Fibroblast of lung (primary cell): ENCODE results near the gene SPTB. TPM values are rescaled to one million over a fixed set of nuclear protein-coding genes. Genes with fewer than 3 reads are reported as not detected.

Experiments used
- DNase-seq, 2 donors: peaks; one replicate each; pipeline versions ENCODE4 v3.0.0 to v3.0.0-alpha.2; 2010; ENCODE audit warnings: low read depth in 2 of 2
- H2AFZ ChIP-seq: 2 replicates; pipeline ENCODE4 v1.5.1; 2012; ENCODE audit warnings: low read length, control low read depth, inconsistent platforms
- H3K27ac ChIP-seq: 2 replicates; pipeline ENCODE4 v1.5.1; 2011; ENCODE audit warnings: low read length, control low read depth; ENCODE audit not compliant: insufficient read depth
- H3K27me3 ChIP-seq: 2 replicates; pipeline ENCODE4 v1.5.1; 2011; ENCODE audit warnings: mild to moderate bottlenecking, low read length; ENCODE audit not compliant: control insufficient read depth, insufficient read depth
- H3K36me3 ChIP-seq: 2 replicates; pipeline ENCODE4 v1.5.1; 2011; ENCODE audit warnings: low read length; ENCODE audit not compliant: control insufficient read depth, insufficient read depth
- H3K4me1 ChIP-seq: 2 replicates; pipeline ENCODE4 v1.5.1; 2011; ENCODE audit warnings: low read length; ENCODE audit not compliant: control insufficient read depth, insufficient read depth; ENCODE audit errors: extremely low read depth
- H3K4me2 ChIP-seq: 2 replicates; pipeline ENCODE4 v1.5.1; 2011; ENCODE audit warnings: low read length, control low read depth; ENCODE audit not compliant: insufficient read depth; ENCODE audit errors: extremely low read depth
- H3K4me3 ChIP-seq, 4 experiments: fragments of 200-600 bp in 1 of 4; sonication (generic) in 1 of 4; replicated peaks in 1 of 4; 2 replicates each; pipeline ENCODE4 v1.5.1; 2011 to 2016; ENCODE audit warnings: low read length in 4 of 4, low read depth in 3 of 4, mild to moderate bottlenecking in 3 of 4, control low read depth in 2 of 4, inconsistent platforms in 1 of 4, mixed read lengths in 1 of 4; ENCODE audit not compliant: insufficient read depth in 1 of 4; ENCODE audit errors: control extremely low read depth in 1 of 4
- H3K79me2 ChIP-seq: 2 replicates; pipeline ENCODE4 v1.5.1; 2012; ENCODE audit warnings: mild to moderate bottlenecking, low read length, inconsistent platforms; ENCODE audit not compliant: control insufficient read depth, insufficient read depth
- H3K9ac ChIP-seq: 2 replicates; pipeline ENCODE4 v1.5.1; 2011; ENCODE audit warnings: mild to moderate bottlenecking, low read length, control low read depth; ENCODE audit not compliant: insufficient read depth
- H3K9me3 ChIP-seq: 2 replicates; pipeline ENCODE4 v1.5.1; 2012; ENCODE audit warnings: low read depth, low read length; ENCODE audit not compliant: control insufficient read depth, insufficient read depth
- H4K20me1 ChIP-seq: 2 replicates; pipeline ENCODE4 v1.5.1; 2011; ENCODE audit warnings: low read length; ENCODE audit not compliant: control insufficient read depth, insufficient read depth; ENCODE audit errors: extremely low read depth
- EZH2 ChIP-seq: IDR thresholded peaks from 2 replicates; pipeline ENCODE4 v1.5.1; 2012; ENCODE audit warnings: low read length, control low read depth, mild to moderate bottlenecking; ENCODE audit errors: missing control alignments
- polyA plus RNA-seq, 2 donors: library from polyadenylated mRNA; depleted of rRNA in 1 of 2; stranded (reverse) in 1 of 2; unstranded in 1 of 2; fragments of >200 nt; gene quantifications; 2 replicates each; pipeline ENCODE4 v1.2.1, GENCODE V29; 2011 to 2012; ENCODE audit warnings: missing spikeins in 1 of 2
- total RNA-seq: library from RNA; depleted of rRNA; stranded (reverse); fragments of >200 nt; gene quantifications from 2 replicates; pipeline ENCODE4 v1.2.1, GENCODE V29; 2014
- TF ChIP-seq, protein P1 (sequence below), 2 donors: IDR thresholded peaks in 1 of 2; conservative IDR thresholded peaks in 1 of 2; 1 replicate in 1 of 2; 2 replicates in 1 of 2; pipeline ENCODE4 v1.5.1; 2011 to 2012; ENCODE audit warnings: low read length in 2 of 2, control low read depth in 1 of 2, inconsistent platforms in 1 of 2, low read depth in 1 of 2, mild to moderate bottlenecking in 1 of 2

SPTB gene
- total and polyA plus RNA-seq, 2 donors (not counting 1 experiment from before 2014, with no cell fraction given), result not detected

DNA sequence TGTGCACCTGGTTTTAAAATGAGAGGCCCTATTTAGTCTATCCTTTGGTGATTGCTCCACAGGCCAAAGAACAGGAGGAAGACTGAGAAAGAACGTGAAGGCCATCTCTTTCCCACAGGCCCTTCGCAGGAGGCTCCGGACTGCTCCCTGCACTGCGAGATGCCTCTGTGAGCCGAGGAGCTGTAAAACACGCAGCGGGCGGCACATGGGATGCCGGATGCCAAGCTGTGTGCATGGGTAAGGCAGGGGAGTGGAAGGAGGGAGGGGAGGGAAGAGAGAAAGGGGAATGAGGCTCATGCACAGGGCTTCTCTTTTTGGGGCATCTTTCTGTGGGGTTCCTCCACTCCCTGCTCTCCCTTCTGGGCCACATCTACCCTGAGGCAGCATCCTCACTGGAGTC lies 61.6 kb downstream of the SPTB start:
- Histone ChIP-seq H3K79me2 (no peaks in the 10 kb centered on the region), H4K20me1 (no peaks in the 10 kb centered on the region), H3K4me1 (no peaks in the 10 kb centered on the region), H3K4me2 (no peak overlapping the region), H3K27me3 (peaks cover 32% of the 10 kb centered on the region), H3K27ac (no peak overlapping the region), H2AFZ (no peak overlapping the region), H3K4me3 (no peak overlapping the region), H3K9me3 (no peaks in the 10 kb centered on the region), H3K36me3 (no peaks in the 10 kb centered on the region), H3K9ac (no peak overlapping the region)
- no peak for DNase-seq
- TF ChIP-seq, protein P1, sequence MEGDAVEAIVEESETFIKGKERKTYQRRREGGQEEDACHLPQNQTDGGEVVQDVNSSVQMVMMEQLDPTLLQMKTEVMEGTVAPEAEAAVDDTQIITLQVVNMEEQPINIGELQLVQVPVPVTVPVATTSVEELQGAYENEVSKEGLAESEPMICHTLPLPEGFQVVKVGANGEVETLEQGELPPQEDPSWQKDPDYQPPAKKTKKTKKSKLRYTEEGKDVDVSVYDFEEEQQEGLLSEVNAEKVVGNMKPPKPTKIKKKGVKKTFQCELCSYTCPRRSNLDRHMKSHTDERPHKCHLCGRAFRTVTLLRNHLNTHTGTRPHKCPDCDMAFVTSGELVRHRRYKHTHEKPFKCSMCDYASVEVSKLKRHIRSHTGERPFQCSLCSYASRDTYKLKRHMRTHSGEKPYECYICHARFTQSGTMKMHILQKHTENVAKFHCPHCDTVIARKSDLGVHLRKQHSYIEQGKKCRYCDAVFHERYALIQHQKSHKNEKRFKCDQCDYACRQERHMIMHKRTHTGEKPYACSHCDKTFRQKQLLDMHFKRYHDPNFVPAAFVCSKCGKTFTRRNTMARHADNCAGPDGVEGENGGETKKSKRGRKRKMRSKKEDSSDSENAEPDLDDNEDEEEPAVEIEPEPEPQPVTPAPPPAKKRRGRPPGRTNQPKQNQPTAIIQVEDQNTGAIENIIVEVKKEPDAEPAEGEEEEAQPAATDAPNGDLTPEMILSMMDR (conservative IDR thresholded peaks at IDR 0.05 in 1 of 2, IDR thresholded peaks at IDR 0.05 in 1 of 2; ENCODE audit: low read depth in 1 of 2, low read length in 2 of 2), result no peak
- peak; percentile 12 for TF ChIP-seq EZH2

DNA sequence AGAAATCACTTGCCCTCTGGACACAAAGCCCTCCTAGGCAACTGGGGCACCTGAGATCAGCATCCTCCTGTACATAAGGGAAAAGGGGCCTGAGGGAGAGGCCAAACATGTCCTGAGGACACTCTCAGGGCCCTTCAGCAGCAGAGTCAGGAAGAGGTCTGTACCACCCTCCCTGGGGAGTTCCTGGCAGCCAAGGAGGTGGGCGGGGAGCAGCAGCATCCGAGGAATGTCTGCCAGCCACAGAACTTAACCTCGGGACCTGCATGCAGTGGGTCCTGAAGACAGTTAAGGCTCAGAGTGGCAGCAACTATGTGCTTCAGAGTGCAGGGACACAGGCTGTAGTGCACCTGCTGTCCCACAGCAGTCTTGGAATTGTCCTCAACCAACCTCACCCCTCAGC lies 62.1 kb downstream of the SPTB start:
- Histone ChIP-seq H3K9ac (no peak overlapping the region), H3K27me3 (peaks cover 32% of the 10 kb centered on the region), H3K4me1 (no peaks in the 10 kb centered on the region), H3K79me2 (no peaks in the 10 kb centered on the region), H3K4me2 (no peak overlapping the region), H3K36me3 (no peaks in the 10 kb centered on the region), H3K27ac (no peak overlapping the region), H3K9me3 (no peaks in the 10 kb centered on the region), H2AFZ (no peak overlapping the region), H4K20me1 (no peaks in the 10 kb centered on the region), H3K4me3 (no peak overlapping the region)
- peak in 1 of 2 donors; percentile 21 for DNase-seq
- TF ChIP-seq, protein P1 (conservative IDR thresholded peaks at IDR 0.05 in 1 of 2, IDR thresholded peaks at IDR 0.05 in 1 of 2; ENCODE audit: low read depth in 1 of 2, low read length in 2 of 2), result no peak
- TF ChIP-seq EZH2, result no peak

DNA sequence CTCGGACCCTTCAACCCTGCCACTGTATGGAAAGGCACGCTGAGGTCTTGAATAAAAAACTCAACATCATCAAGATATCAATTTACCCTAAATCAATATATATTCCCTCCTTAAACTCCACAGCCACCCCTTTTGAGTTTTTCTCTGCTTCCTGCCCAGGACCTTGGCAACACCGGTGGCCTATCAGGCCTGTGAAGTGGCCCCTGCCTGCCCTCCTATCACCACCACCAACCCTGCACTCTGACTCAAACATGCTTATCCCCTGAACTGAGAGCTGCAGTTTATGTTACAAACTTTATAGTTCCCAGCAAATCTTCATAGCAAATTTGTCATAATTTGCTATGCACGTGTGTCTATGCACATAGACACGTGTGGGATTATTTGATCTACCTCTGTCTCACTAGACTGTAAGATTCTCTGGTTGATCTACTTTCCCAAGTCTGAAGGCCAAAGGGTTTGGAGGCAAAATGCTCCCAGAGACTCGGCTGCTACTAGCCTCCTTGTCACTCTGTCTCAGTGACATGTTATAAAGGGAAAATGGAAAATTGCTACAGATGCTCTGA lies 63.4 kb downstream of the SPTB start:
- H4K20me1 ChIP-seq, result no peaks in the 10 kb centered on the region
- no peak overlapping the region for H3K9ac ChIP-seq
- H3K27ac ChIP-seq, result no peak overlapping the region
- no peak for DNase-seq
- H3K4me3 ChIP-seq, result no peak overlapping the region
- TF ChIP-seq, protein P1 (conservative IDR thresholded peaks at IDR 0.05 in 1 of 2, IDR thresholded peaks at IDR 0.05 in 1 of 2; ENCODE audit: low read depth in 1 of 2, low read length in 2 of 2), result no peak
- no peak for TF ChIP-seq EZH2
- peaks cover 36% of the 10 kb centered on the region for H3K27me3 ChIP-seq
- H3K36me3 ChIP-seq, result no peaks in the 10 kb centered on the region
- no peaks in the 10 kb centered on the region for H3K9me3 ChIP-seq
- no peaks in the 10 kb centered on the region for H3K4me1 ChIP-seq
- no peak overlapping the region for H3K4me2 ChIP-seq
- H2AFZ ChIP-seq, result no peak overlapping the region
- H3K79me2 ChIP-seq, result no peaks in the 10 kb centered on the region
